HL-60 (cell line): ENCODE measurements around the gene AKAP13.

ENCODE experiments used
- CTCF ChIP-seq: IDR thresholded peaks from one replicate; pipeline ENCODE4 v1.5.1; 2011; ENCODE audit warnings: low read length, control low read depth, inconsistent platforms; ENCODE audit not compliant: insufficient read depth
- POLR2AphosphoS5 ChIP-seq: IDR thresholded peaks from 2 replicates; pipeline ENCODE4 v1.6.1; 2012; ENCODE audit warnings: low read depth

GRCh38 chr15:85636351-85636750, 255.9 kb downstream of the AKAP13 start:
- TF ChIP-seq CTCF (no peak), POLR2AphosphoS5 (no peak)
